OCI-LY7 (cell line): ENCODE results near the gene CSNK1A1L. TPM values are rescaled to one million over a fixed set of nuclear protein-coding genes. Genes with fewer than 3 reads are reported as not detected.

Experiments
- BruUV-seq: library from RNA; stranded (reverse); fragments of 400-500 nt; replicated peaks from 2 replicates; lab custom pipeline; 2021; lab: Mats Ljungman, UMichigan
- CTCF ChIA-PET: fragments of 300-600 bp; sonication (Branson Sonifier 250); formaldehyde crosslinking; loops from one replicate; lab custom pipeline; 2022; ENCODE audit warnings: antibody characterized with exemption; ENCODE audit not compliant: unreplicated experiment; lab: Charles Lee
- POLR2A ChIA-PET: fragments of 300-600 bp; sonication (Branson Sonifier 250); formaldehyde crosslinking; loops from one replicate; lab custom pipeline; 2022; ENCODE audit warnings: antibody characterized with exemption; lab: Charles Lee
- DNase-seq: peaks from one replicate; pipeline ENCODE4 v3.0.0-alpha.2; 2015; ENCODE audit warnings: low spot score
- H2AFZ ChIP-seq: fragments of 200-600 bp; sonication (generic), shearing (Covaris generic); 2 replicates; pipeline ENCODE4 v1.6.1; 2014; ENCODE audit warnings: mild to moderate bottlenecking, antibody characterized with exemption, low read length, moderate library complexity
- H3K27ac ChIP-seq: fragments of 200-600 bp; sonication (generic); 2 replicates; pipeline ENCODE4 v1.5.1; 2014; ENCODE audit warnings: mixed run types, low read depth, mild to moderate bottlenecking, moderate library complexity, low read length, inconsistent platforms; ENCODE audit not compliant: poor library complexity, severe bottlenecking
- H3K36me3 ChIP-seq: fragments of 200-600 bp; sonication (generic); 2 replicates; pipeline ENCODE4 v1.6.1; 2014; ENCODE audit warnings: mild to moderate bottlenecking, antibody characterized with exemption, low read length, moderate library complexity, mixed read lengths; ENCODE audit not compliant: insufficient read depth
- H3K4me1 ChIP-seq: fragments of 200-600 bp; sonication (generic); 2 replicates; pipeline ENCODE4 v1.5.1; 2014; ENCODE audit warnings: mild to moderate bottlenecking, low read length; ENCODE audit not compliant: insufficient read depth, poor library complexity, severe bottlenecking
- H3K4me2 ChIP-seq: fragments of 200-600 bp; sonication (generic); 2 replicates; pipeline ENCODE4 v1.6.1; 2014; ENCODE audit warnings: mild to moderate bottlenecking, low read length
- H3K4me3 ChIP-seq: fragments of 200-600 bp; sonication (generic); 2 replicates; pipeline ENCODE4 v1.5.1; 2014; ENCODE audit warnings: mild to moderate bottlenecking, low read depth, low read length; ENCODE audit not compliant: poor library complexity, severe bottlenecking
- H3K79me2 ChIP-seq: fragments of 200-600 bp; sonication (generic); 2 replicates; pipeline ENCODE4 v1.6.1; 2016; ENCODE audit warnings: low read depth, mild to moderate bottlenecking, low read length, moderate library complexity, mixed read lengths; ENCODE audit not compliant: insufficient read depth
- H3K9me2 ChIP-seq: fragments of 200-600 bp; sonication (generic); 2 replicates; pipeline ENCODE4 v1.6.1; 2016; ENCODE audit warnings: mild to moderate bottlenecking, low read length, mixed read lengths; ENCODE audit not compliant: insufficient read depth
- H3K9me3 ChIP-seq: fragments of 200-600 bp; sonication (generic); 2 replicates; pipeline ENCODE4 v1.6.1; 2014; ENCODE audit warnings: mild to moderate bottlenecking, mixed run types, low read length, mixed read lengths
- H4K20me1 ChIP-seq: fragments of 200-600 bp; sonication (generic); 2 replicates; pipeline ENCODE4 v1.6.1; 2014; ENCODE audit warnings: mild to moderate bottlenecking, antibody characterized with exemption, low read length, moderate library complexity, mixed read lengths; ENCODE audit not compliant: insufficient read depth
- EZH2phosphoT487 ChIP-seq: fragments of 200-600 bp; sonication (generic); IDR thresholded peaks from 2 replicates; pipeline ENCODE4 v1.6.1; 2018; ENCODE audit warnings: low read depth, borderline replicate concordance, mild to moderate bottlenecking, mixed run types, antibody characterized with exemption, low read length, moderate library complexity, mixed read lengths
- intact Hi-C: fragments of 100-400 bp; cut with micrococcal nuclease; formaldehyde crosslinking; loops from one replicate; pipeline ENCODE4 v1.10.0; 2022; ENCODE audit not compliant: unreplicated experiment
- total RNA-seq, 2 experiments: library from RNA; depleted of rRNA in 1 of 2; stranded (reverse); fragments of >200 nt in 1 of 2; shearing (Covaris generic) in 1 of 2; gene quantifications; 2 replicates each; pipeline ENCODE4 v1.2.3, GENCODE V29; 2014 to 2022
- TF ChIP-seq, protein P1 (sequence below): fragments of 200-600 bp; sonication (generic); conservative IDR thresholded peaks from 2 replicates; pipeline ENCODE4 v1.5.1; 2014; ENCODE audit warnings: mild to moderate bottlenecking, antibody characterized with exemption, low read length, moderate library complexity, mixed read lengths

CSNK1A1L gene
- total RNA-seq, 2 experiments from 2014 or later, result not detected

DNA sequence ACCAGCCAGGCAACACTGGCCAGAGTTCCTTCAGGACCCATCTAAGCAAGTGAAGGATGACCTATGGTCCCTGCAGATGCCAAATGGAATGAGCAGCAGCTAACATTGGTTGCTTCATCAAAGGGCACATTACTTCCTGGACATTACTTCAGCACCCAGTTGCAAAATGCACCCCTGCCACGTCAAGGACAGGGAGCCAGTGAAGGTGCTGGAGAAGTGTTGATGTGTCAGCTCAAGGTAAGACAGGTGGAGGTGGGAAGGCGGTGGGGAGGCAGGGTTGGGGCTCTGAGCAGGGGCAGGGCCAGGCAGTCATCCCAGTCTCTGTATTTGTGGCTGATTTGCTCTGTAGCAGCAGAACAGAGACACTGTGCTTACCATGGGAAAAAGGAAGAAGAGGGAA, 14.6 kb downstream of the CSNK1A1L start:
- H3K4me3 ChIP-seq, result no peak overlapping the region
- no peaks in the 10 kb centered on the region for H3K36me3 ChIP-seq
- H3K79me2 ChIP-seq, result no peaks in the 10 kb centered on the region
- H2AFZ ChIP-seq, result no peak overlapping the region
- H3K27ac ChIP-seq, result no peak overlapping the region
- no peak for DNase-seq
- ChIA-PET POLR2A (interaction anchor here (0.5 kb wide), 1 partner anchor 622 kb away, joined by 3 read pairs; no protein-coding TSS in a partner anchor), CTCF (interaction anchor here (0.6 kb wide), 1 partner anchor 11 kb away, joined by 3 read pairs; no protein-coding TSS in a partner anchor)
- H3K4me2 ChIP-seq, result no peak overlapping the region
- intact Hi-C loops, result no loop called here
- no peaks in the 10 kb centered on the region for H3K4me1 ChIP-seq
- no peaks in the 10 kb centered on the region for H4K20me1 ChIP-seq
- no peaks in the 10 kb centered on the region for H3K9me2 ChIP-seq
- BruUV-seq, result no TSS peak
- TF ChIP-seq EZH2phosphoT487, result no peak
- TF ChIP-seq, protein P1, sequence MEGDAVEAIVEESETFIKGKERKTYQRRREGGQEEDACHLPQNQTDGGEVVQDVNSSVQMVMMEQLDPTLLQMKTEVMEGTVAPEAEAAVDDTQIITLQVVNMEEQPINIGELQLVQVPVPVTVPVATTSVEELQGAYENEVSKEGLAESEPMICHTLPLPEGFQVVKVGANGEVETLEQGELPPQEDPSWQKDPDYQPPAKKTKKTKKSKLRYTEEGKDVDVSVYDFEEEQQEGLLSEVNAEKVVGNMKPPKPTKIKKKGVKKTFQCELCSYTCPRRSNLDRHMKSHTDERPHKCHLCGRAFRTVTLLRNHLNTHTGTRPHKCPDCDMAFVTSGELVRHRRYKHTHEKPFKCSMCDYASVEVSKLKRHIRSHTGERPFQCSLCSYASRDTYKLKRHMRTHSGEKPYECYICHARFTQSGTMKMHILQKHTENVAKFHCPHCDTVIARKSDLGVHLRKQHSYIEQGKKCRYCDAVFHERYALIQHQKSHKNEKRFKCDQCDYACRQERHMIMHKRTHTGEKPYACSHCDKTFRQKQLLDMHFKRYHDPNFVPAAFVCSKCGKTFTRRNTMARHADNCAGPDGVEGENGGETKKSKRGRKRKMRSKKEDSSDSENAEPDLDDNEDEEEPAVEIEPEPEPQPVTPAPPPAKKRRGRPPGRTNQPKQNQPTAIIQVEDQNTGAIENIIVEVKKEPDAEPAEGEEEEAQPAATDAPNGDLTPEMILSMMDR, result no peak
- H3K9me3 ChIP-seq, result no peaks in the 10 kb centered on the region

DNA sequence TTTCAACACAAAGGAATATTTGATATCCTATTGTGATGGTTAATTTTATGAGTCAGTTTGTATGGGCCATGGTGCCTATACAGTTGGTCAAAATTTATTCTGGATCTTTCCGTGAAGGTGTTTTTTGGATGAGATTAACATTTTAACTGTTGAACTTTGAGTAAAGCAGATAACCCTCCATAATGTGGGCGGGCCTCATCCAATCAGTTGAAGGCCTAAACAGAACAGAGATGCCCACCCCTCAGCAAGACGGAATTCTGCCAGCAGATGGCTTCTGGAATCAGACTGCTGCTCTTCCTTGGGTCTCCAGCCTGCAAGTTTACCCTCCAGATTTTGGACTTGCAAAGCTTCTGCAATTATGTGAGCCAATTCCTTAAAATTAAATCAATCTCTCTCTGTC, 16.0 kb downstream of the CSNK1A1L start:
- Histone ChIP-seq H3K9me3 (no peaks in the 10 kb centered on the region), H3K79me2 (no peaks in the 10 kb centered on the region), H4K20me1 (no peaks in the 10 kb centered on the region), H3K4me1 (no peaks in the 10 kb centered on the region), H3K27ac (no peak overlapping the region), H3K9me2 (no peaks in the 10 kb centered on the region), H3K36me3 (no peaks in the 10 kb centered on the region), H2AFZ (no peak overlapping the region), H3K4me2 (no peak overlapping the region), H3K4me3 (no peak overlapping the region)
- intact Hi-C loops, result no loop called here
- POLR2A ChIA-PET, result no interaction called here
- CTCF ChIA-PET, result no interaction called here
- no peak for TF ChIP-seq EZH2phosphoT487
- BruUV-seq, result no TSS peak
- DNase-seq, result no peak

DNA sequence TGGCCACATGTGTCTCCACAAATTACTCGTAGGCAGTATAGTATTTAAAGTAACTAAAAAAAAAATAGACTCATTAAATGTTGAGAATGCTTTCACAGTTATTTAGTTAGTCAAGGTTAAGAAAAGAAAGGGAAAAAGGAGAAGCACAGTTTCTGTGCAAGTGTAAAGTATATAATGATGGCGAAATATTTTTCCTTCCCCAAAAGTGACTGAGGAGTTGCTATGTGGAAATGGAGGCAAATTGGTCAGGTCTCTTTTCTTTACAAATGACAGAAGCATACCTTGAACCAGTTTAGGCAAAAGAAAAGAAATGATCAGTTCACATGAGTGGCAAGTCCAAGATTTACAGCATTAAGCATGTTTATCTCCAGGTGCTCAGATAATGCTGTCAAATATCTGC, 18.0 kb downstream of the CSNK1A1L start:
- Histone ChIP-seq H3K4me2 (no peak overlapping the region), H3K79me2 (no peaks in the 10 kb centered on the region), H3K36me3 (no peaks in the 10 kb centered on the region), H3K9me2 (no peaks in the 10 kb centered on the region), H3K9me3 (no peaks in the 10 kb centered on the region), H2AFZ (no peak overlapping the region), H3K4me1 (no peaks in the 10 kb centered on the region), H3K27ac (no peak overlapping the region), H4K20me1 (no peaks in the 10 kb centered on the region), H3K4me3 (no peak overlapping the region)
- CTCF ChIA-PET, result no interaction called here
- POLR2A ChIA-PET, result no interaction called here
- no TSS peak for BruUV-seq
- intact Hi-C loops, result no loop called here
- no peak for TF ChIP-seq EZH2phosphoT487
- TF ChIP-seq, protein P1, result no peak
- DNase-seq, result no peak
